HepG2 (cell line): ENCODE data around the gene NIPAL4. TPM values are rescaled to one million over a fixed set of nuclear protein-coding genes. Genes with fewer than 3 reads are reported as not detected.

Experiments used
- ARID2 ChIP-seq: sonication (generic); formaldehyde crosslinking; IDR thresholded peaks from 2 replicates; pipeline ENCODE4 v1.8.1; 2022; ENCODE audit warnings: mild to moderate bottlenecking, missing genetic modification reagents, borderline replicate concordance
- BRD4 ChIP-seq: sonication (generic); formaldehyde crosslinking; IDR thresholded peaks from 2 replicates; pipeline ENCODE4 v1.4.0; 2020; ENCODE audit warnings: missing genetic modification reagents
- CREB1 ChIP-seq, 2 experiments: fragments of 450-650 bp in 1 of 2; IDR thresholded peaks; 2 replicates each; pipeline ENCODE4 v1.6.1; 2016 to 2017; ENCODE audit warnings: control low read depth in 1 of 2, mild to moderate bottlenecking in 1 of 2, missing compliant biosample characterization in 1 of 2, missing genetic modification characterization in 1 of 2
- DNMT3B ChIP-seq: conservative IDR thresholded peaks from 2 replicates; pipeline ENCODE4 v1.6.1; 2016; ENCODE audit warnings: missing biosample characterization, control low read depth
- HNF4G ChIP-seq, 2 experiments: sonication (generic) in 1 of 2; formaldehyde crosslinking in 1 of 2; IDR thresholded peaks; 2 replicates each; pipeline versions ENCODE4 v1.4.0 to v1.6.1; 2011 to 2020; ENCODE audit warnings: borderline replicate concordance in 2 of 2, low read depth in 2 of 2, mild to moderate bottlenecking in 2 of 2, low read length in 1 of 2, missing genetic modification reagents in 1 of 2, moderate library complexity in 1 of 2
- HOXA7 ChIP-seq: sonication (generic); formaldehyde crosslinking; IDR thresholded peaks from 2 replicates; pipeline ENCODE4 v1.8.1; 2022; ENCODE audit warnings: mild to moderate bottlenecking, missing genetic modification reagents, moderate library complexity
- NR2F2 ChIP-seq: IDR thresholded peaks from 2 replicates; pipeline ENCODE4 v1.6.1; 2012; ENCODE audit warnings: low read depth, inconsistent platforms, borderline replicate concordance
- RNF2 ChIP-seq: fragments of 450-650 bp; conservative IDR thresholded peaks from 2 replicates; pipeline ENCODE4 v1.6.1; 2016; ENCODE audit warnings: low read depth
- SMARCE1 ChIP-seq: fragments of 450-650 bp; IDR thresholded peaks from 2 replicates; pipeline ENCODE4 v1.6.1; 2017; ENCODE audit warnings: borderline replicate concordance
- ZEB1 ChIP-seq: IDR thresholded peaks from 2 replicates; pipeline ENCODE4 v1.6.1; 2012; ENCODE audit warnings: mild to moderate bottlenecking, low read depth, inconsistent platforms; ENCODE audit not compliant: insufficient replicate concordance
- ZFX ChIP-seq: sonication (generic); formaldehyde crosslinking; IDR thresholded peaks from 2 replicates; pipeline ENCODE4 v1.4.0; 2020; ENCODE audit warnings: mild to moderate bottlenecking, low read depth, missing genetic modification reagents, moderate library complexity
- ZFY ChIP-seq: sonication (generic); formaldehyde crosslinking; IDR thresholded peaks from 2 replicates; pipeline ENCODE4 v1.4.0; 2020; ENCODE audit warnings: missing genetic modification reagents
- ZNF274 ChIP-seq: sonication (generic); formaldehyde crosslinking; IDR thresholded peaks from 2 replicates; pipeline ENCODE4 v1.5.1; 2020; ENCODE audit warnings: mild to moderate bottlenecking, missing genetic modification reagents
- ZNF407 ChIP-seq: sonication (generic); formaldehyde crosslinking; IDR thresholded peaks from one replicate; pipeline ENCODE4 v1.5.1; 2020; ENCODE audit warnings: mild to moderate bottlenecking, missing genetic modification reagents; ENCODE audit errors: not compliant biosample characterization
- ZNF496 ChIP-seq: sonication (generic); formaldehyde crosslinking; IDR thresholded peaks from 2 replicates; pipeline ENCODE4 v1.8.1; 2023; ENCODE audit warnings: mild to moderate bottlenecking, moderate library complexity, missing genetic modification reagents; ENCODE audit not compliant: insufficient replicate concordance
- ZNF557 ChIP-seq: sonication (generic); formaldehyde crosslinking; IDR thresholded peaks from 2 replicates; pipeline ENCODE4 v1.4.0; 2020; ENCODE audit warnings: missing genetic modification reagents
- ZNF563 ChIP-seq: sonication (generic); formaldehyde crosslinking; IDR thresholded peaks from 2 replicates; pipeline ENCODE4 v1.8.0; 2022; ENCODE audit warnings: mild to moderate bottlenecking, moderate library complexity, missing genetic modification reagents
- ZNF672 ChIP-seq: sonication (generic); formaldehyde crosslinking; IDR thresholded peaks from 2 replicates; pipeline ENCODE4 v1.8.1; 2022; ENCODE audit warnings: missing genetic modification reagents
- polyA plus RNA-seq, 8 experiments: library from polyadenylated mRNA; depleted of rRNA in 3 of 8; stranded (reverse) in 7 of 8; unstranded in 1 of 8; fragments of >200 nt; fragmentation: Illumina TruSeq in 4 of 8; extraction: Trizol in 4 of 8; gene quantifications; 2 replicates each; pipeline versions ENCODE4 v1.2.1 to v1.2.3, GENCODE V29; 2011 to 2016; ENCODE audit warnings: low read depth in 4 of 8, missing spikeins in 1 of 8, mixed read lengths in 1 of 8; ENCODE audit not compliant: insufficient read depth in 1 of 8
- total RNA-seq, 5 experiments: library from RNA; depleted of rRNA; stranded (reverse); fragments of >200 nt; fragmentation: Illumina TruSeq; extraction: Trizol; gene quantifications; 2 replicates each; pipeline ENCODE4 v1.2.3, GENCODE V29; 2016; ENCODE audit warnings: low read depth in 1 of 5
- TF ChIP-seq, protein P1 (sequence below): sonication (generic); formaldehyde crosslinking; IDR thresholded peaks from 2 replicates; pipeline ENCODE4 v1.4.0; 2020; ENCODE audit warnings: missing genetic modification reagents, borderline replicate concordance

NIPAL4 gene
- total and polyA plus RNA-seq, 2 of the 13 experiments (the other 11 are each of a cell fraction or from before 2014, with no cell fraction given), result not detected

DNA sequence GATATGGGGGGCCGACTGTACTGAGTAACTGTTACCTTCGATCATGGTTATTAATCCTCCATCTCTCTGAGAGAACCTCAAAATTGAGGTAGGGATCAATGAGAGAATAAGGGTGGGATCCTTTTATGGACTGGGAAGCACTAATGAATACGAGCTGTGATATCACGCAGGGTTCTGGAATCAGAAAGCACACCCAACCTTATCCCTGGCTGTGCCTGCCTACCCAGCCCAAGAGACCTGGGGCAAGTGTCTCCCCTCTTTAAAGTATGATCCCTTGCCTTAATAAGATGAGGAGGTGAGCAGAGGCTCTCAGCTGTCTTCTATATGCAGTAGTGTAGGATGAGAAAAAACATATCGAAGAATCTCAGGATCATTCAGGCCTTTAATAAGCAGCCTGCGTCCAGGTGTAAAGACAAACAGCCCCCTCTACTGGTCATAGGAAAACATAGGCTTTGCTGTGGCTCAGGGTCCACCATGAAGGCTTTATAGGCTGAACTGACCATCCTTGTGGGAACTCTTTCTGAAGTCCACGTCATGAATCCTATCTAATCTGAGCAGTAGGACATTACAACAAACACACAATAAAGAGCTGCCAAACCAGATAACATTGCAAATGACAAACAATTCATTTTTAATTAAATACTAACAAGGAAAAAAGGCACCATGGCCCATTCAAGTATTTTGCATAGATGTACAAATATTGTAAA is 16.8 kb downstream of the NIPAL4 start (continued):
- TF ChIP-seq, protein P1, sequence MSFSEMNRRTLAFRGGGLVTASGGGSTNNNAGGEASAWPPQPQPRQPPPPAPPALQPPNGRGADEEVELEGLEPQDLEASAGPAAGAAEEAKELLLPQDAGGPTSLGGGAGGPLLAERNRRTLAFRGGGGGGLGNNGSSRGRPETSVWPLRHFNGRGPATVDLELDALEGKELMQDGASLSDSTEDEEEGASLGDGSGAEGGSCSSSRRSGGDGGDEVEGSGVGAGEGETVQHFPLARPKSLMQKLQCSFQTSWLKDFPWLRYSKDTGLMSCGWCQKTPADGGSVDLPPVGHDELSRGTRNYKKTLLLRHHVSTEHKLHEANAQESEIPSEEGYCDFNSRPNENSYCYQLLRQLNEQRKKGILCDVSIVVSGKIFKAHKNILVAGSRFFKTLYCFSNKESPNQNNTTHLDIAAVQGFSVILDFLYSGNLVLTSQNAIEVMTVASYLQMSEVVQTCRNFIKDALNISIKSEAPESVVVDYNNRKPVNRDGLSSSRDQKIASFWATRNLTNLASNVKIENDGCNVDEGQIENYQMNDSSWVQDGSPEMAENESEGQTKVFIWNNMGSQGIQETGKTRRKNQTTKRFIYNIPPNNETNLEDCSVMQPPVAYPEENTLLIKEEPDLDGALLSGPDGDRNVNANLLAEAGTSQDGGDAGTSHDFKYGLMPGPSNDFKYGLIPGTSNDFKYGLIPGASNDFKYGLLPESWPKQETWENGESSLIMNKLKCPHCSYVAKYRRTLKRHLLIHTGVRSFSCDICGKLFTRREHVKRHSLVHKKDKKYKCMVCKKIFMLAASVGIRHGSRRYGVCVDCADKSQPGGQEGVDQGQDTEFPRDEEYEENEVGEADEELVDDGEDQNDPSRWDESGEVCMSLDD (CRISPR knock-in tag), result no peak
- TF ChIP-seq ZNF672 (CRISPR knock-in tag) (no peak), RNF2 (no peak), ZNF496 (CRISPR knock-in tag) (no peak), HOXA7 (CRISPR knock-in tag) (no peak), ZNF563 (no peak), CREB1 (IDR thresholded peaks at IDR 0.05) (peak; percentile 52; the same call in 1 of the 2 replicates), CREB1 (CRISPR knock-in tag; IDR thresholded peaks at IDR 0.05) (no peak), ZNF557 (no peak), ZEB1 (no peak), ZNF274 (no peak), NR2F2 (no peak), SMARCE1 (no peak), BRD4 (CRISPR knock-in tag) (no peak), ZFY (CRISPR knock-in tag) (no peak), ZFX (CRISPR knock-in tag) (peak; percentile 21; the same call in 1 of the 2 replicates), ZNF407 (CRISPR knock-in tag) (no peak), DNMT3B (CRISPR knock-in tag) (no peak), HNF4G (IDR thresholded peaks at IDR 0.05; ENCODE audit: borderline replicate concordance, low read depth, low read length) (no peak), HNF4G (CRISPR knock-in tag; IDR thresholded peaks at IDR 0.05; ENCODE audit: borderline replicate concordance, low read depth) (no peak), ARID2 (no peak)
